NCI-H1105 treated with DMSO at 0.1 percent for 48 hours (cell line): ENCODE results near the gene STUB1.
A peak's percentile ranks its signal among the peaks of the same experiment; 100 is the strongest.

Experiments
- DNase-seq: peaks from one replicate; lab custom pipeline; 2025; lab: John Stamatoyannopoulos, UW

STUB1 gene

DNA sequence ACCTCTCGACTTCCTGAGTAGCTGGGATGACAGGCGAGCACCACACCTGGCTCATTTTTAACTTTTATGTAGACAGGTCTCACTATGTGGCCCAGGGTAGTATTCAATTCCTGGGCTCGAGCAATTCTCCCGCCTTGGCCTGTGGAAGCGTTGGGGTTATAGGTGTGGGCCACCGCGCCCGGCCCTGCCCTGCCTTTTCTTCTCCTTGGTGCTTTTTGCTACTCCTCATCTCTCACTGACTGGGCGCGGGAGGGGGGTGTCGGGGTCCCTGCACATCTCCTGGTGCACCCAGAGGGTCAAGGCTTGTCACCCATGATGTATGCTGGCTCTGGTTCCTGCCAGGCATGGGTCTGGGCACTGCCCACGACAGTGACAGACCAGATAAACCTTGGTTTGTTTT, 35.7 kb upstream of the STUB1 start:
- DNase-seq: no peak

DNA sequence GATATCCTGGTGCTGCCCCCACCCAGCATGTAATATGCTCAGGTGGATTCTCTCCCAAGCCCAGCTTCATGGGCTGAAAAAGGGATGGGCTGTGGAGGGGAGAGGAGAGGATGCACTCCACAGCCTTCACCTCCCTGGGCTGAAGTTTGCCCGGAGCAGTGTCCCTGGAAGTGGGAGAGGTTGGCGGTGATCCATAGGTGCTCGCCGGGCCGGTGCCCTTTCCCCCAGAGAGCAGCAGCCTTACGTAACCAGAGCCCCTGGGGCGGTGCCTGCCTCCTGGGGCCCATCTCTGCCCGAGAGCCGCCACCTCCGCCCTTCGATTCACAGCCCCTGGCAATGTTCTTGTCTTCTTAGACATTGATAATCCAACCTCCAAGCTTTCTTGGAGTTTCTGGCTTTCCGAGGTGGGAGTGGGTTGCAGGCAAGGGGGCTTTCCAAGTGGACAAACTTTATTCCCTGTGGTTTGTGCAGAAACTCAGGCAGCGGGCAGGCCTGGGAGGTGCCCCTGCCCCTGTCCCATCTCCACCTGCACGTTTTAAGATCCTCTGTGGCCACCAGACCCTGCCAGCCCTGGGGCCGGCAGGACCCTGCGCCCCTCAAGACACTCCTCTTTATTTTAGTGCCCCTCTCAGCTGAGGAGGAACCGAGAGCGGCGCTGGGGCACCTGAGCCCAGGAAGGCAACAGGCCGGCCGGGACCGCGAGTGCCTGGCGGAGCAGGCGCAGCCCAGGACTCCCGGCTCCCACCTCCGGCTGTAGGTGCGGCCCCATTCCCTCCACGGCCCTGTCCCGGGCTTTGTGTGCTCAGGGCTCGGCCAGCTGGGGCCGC, 34.1 kb upstream of the STUB1 start:
- no peak for DNase-seq

- no peak for DNase-seq
Observed at GRCh38 chr16:646679-647172, 33.5 kb upstream of the STUB1 start.

GRCh38 chr16:647173-647902, 32.9 kb upstream of the STUB1 start:
- no peak for DNase-seq

DNA sequence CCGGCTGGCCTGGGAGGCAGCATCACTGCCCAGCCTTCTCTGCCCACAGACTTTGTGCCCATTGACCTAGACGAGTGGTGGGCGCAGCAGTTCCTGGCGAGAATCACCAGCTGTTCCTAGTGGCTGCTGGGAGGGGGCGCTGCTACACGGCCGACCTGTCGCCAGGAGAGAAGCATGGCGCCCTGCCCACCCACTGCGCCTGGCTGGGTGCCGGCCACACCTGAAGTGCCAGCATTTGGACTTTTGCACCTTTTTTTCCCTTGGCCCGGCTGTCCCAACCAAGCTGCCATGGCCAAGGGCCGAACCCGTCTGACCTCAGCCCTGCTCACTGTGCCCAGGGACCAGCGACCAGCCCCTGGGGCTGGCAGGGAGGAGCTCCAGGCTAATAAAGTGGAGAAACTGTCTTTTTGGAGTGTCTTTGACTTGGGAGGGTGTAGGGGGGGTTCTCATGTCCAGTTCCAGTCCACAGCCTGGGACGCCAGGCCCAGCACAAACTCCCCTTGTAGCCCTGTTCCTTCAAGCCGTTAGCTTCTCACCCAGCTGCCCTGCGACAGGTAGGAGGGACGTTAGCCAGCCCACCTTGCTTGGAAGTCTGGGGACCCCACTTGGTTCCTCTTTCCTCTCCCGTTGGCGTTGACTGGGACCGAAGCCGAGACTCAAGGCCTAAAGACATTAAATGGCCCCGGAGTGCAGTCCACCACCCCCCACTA, 32.0 kb upstream of the STUB1 start:
- peak; percentile 12 for DNase-seq

GRCh38 chr16:648781-649589, 31.2 kb upstream of the STUB1 start, which contains the start of gene WDR90:
Gene WDR90, plus strand, starts transcription at chr16:649365. Its CDS starts 52 bp downstream, at chr16:649417.
- peak; percentile 77 for DNase-seq

- no peak for DNase-seq
Observed at GRCh38 chr16:649631-650030, 30.6 kb upstream of the STUB1 start.

DNA sequence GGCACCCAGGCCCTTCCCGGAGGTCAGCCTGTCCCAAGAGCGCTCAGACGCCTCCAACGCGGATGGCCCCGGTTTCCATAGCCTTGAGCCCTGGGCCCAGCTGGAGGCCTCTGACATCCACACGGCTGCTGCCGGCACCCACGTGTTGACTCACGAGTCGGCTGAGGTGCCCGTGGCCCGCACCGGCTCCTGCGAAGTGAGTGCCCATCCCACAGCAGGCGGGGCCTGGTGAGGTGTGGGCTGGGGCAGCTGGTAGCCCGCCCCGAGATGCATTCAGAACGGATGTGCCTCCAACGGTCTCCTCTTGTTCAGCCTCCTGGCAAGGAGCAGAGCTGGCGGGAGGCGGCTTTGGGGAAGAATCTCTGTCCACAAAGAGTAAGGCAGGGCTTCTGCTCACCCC, 28.4 kb upstream of the STUB1 start:
- DNase-seq: no peak

DNA sequence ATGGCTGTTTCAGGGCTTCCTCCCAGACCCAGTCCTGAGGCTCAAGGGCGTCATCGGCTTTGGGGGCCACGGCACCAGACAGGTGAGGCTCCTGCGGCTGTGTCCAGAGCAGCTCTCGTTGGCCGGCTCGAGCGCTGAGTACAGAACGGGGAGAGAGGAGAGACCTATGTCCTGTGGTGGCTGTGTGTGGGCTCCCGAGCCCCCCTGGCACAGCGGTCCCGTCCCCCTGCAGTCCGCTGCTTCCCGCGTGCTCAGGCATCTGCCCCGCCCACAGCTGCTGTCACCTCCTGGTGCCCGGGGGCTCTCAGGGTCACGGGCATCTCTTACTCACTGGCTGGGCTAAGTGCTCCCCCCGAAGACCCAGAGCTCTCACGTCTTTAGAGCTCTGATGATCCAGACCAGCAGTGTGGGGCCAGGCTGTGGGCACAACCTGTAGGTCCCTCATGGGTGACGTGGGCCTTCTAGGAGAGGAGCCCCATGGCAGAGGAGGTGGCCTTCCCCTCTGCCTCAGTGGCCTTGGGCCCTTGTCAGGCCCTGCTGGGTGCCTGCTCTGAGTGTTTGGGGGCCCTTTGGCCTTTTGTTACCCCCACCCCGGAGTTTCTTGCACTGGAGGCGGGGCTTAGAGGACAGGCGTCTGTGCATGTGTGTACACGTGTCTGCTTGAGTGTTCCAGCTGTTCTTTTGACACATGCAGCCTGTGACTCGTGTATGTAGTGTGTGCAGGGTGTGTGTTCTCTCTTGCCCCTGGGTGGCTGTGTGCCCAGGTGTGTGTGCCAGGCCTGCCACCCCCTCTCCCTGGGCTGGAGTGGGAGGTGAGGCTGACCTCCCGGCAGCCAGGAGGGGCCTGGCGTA, 27.5 kb upstream of the STUB1 start:
- DNase-seq: no peak

DNA sequence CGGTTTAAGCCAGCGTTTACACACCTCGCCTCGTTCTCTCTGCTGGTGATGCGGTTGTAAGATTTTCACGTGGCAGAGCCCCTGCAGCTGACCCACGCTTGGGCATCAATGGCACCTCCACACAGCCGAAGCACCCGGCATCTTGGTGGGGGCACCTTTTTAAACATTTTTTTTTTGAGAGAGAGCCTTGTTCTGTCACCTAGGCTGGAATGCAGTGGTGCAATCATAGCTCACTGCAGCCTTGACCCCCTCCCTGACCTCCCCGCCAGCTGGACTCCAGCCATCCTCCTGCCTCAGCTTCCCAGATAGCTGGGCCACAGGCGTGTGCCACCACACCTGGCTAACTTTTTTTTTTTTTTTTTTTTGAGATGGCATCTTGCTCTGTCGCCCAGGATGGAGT, 26.2 kb upstream of the STUB1 start:
- DNase-seq: no peak

DNA sequence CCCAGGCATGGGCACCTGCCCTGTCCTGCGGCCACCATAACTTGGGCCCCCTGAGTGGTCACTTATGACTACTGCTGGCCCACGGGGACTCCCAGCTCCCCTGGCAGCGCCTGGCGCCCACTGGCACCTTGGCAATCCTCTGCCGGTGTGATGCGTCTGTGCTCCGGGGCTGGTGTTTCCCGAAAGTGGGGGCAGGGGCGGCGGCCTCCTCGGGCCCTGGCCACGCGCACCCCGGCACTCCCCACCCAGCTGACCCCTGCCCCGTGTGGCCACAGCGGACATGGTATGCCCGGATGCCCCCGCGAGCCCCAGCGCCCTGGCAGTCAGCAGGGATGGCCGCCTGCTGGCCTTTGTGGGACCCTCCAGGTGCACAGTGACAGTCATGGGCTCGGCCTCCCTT, 22.7 kb upstream of the STUB1 start:
- DNase-seq: no peak

- DNase-seq: no peak
Observed at GRCh38 chr16:658679-659571, 21.3 kb upstream of the STUB1 start.

- DNase-seq: no peak
Observed at GRCh38 chr16:659618-660017, 20.6 kb upstream of the STUB1 start.

- DNase-seq: no peak
Observed at GRCh38 chr16:660132-660458, 20.1 kb upstream of the STUB1 start.

DNA sequence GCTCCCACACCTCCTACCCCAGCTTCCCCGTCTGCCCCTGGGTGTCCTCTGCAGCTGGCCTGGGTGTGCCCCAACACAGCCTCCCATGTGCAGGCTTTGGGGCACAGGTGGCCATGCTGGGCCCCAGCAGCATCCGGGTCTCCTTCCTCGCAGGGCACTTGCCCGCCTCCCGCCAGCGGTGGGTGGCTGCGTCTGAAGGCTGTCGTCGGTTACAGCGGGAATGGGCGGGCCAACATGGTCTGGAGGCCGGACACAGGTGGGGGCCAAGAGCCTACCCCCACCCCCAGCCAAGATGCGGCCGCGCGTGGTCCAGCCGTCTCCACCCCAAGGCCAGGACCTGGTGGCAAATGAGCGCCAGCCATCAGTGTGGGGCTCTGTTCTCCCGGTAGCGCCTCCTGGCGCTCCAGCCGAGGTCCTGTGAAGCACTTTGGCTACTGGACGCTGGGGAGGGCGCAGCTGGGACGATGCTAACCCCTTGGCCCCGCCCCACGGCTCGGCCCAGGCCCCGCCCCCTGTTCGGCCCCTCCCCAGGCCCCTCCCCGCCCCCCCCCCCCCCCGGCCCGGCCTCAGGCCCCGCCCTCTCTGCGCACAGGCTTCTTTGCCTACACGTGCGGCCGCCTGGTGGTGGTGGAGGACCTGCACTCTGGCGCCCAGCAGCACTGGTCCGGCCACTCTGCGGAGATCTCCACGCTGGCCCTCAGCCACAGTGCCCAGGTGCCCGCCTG, 19.6 kb upstream of the STUB1 start:
- DNase-seq: no peak

DNA sequence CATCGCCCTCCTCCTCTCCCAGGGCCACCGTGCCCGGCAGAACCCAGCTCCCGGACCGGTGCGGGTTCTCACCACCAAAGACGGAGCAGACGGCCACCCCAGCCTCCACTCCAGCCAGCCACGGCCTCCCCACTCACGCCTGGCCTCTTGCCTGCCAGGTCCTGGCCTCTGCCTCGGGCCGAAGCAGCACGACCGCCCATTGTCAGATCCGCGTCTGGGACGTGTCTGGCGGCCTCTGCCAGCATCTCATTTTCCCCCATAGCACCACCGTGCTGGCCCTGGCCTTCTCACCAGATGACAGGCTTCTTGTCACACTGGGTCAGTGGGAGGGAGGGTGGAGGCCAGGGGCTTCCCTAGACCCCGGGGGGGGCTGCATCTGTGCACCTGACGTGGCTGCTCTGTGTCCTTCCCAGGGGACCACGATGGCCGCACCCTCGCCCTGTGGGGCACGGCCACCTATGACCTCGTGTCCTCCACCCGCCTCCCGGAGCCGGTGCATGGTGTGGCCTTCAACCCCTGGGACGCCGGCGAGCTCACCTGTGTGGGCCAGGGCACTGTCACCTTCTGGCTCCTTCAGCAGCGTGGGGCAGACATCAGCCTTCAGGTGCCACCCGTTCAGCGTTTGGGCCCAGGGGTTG, 18.9 kb upstream of the STUB1 start:
- no peak for DNase-seq

- DNase-seq: no peak
Observed at GRCh38 chr16:662095-662494, 18.1 kb upstream of the STUB1 start.

- no peak for DNase-seq
Observed at GRCh38 chr16:662597-662996, 17.6 kb upstream of the STUB1 start.

DNA sequence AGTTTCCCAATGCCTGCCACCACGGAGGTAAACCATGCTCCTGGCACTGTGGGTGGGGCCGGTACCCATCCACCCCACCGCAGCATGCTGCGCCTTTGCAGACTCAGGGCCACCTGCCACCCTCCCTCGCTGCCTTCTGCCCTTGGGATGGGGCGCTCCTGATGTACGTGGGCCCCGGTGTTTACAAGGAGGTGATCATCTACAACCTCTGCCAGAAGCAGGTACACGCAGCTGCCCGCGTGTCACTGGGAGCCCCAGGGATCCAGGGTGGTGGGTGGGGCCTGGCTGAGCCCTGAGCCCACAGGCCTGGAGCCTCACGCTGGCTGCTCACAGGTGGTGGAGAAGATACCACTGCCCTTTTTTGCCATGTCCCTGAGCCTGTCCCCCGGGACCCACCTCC, 13.6 kb upstream of the STUB1 start:
- DNase-seq: no peak
